Thymus (tissue), 2 donors: ENCODE data around the gene CHMP4A. TPM values are rescaled to one million over a fixed set of nuclear protein-coding genes. Genes with fewer than 3 reads are reported as not detected.

Experiments used
- polyA plus RNA-seq: library from polyadenylated mRNA; stranded (reverse); fragments of 200-250 nt; gene quantifications from one replicate; pipeline ENCODE4 v1.2.3, GENCODE V29; 2013
- total RNA-seq: library from RNA; stranded (reverse); fragments of 120-200 nt; gene quantifications from one replicate; pipeline ENCODE4 v1.2.4, GENCODE V29; 2013
- donor health status: healthy.

CHMP4A gene
- total and polyA plus RNA-seq, 2 donors, result 76.9 to 151 TPM

Other genes starting within 250 kb of the CHMP4A start
Only the 30 nearest of the 34 such genes appear.
- gene CARMIL3, start 161.5 kb downstream of the CHMP4A start, total RNA-seq, result 0.52 TPM
- 0.89 TPM for gene CARMIL3, start 161.5 kb downstream of the CHMP4A start, polyA plus RNA-seq
- gene CPNE6, start 141.9 kb downstream of the CHMP4A start, total RNA-seq, result 0.05 TPM
- gene CPNE6, start 141.9 kb downstream of the CHMP4A start, polyA plus RNA-seq, result 0.34 TPM
- 6.7 TPM for gene PCK2, start 119.2 kb downstream of the CHMP4A start, total RNA-seq
- gene PCK2, start 119.2 kb downstream of the CHMP4A start, polyA plus RNA-seq, result 11.6 TPM
- gene DCAF11, start 98.7 kb downstream of the CHMP4A start, total RNA-seq, result 66.7 TPM
- 36.6 TPM for gene DCAF11, start 98.7 kb downstream of the CHMP4A start, polyA plus RNA-seq
- gene NRL, start 98.5 kb downstream of the CHMP4A start, total RNA-seq, result 3.4 TPM
- gene NRL, start 98.5 kb downstream of the CHMP4A start, polyA plus RNA-seq, result 4.7 TPM
- 0.80 TPM for gene FITM1, start 82.8 kb downstream of the CHMP4A start, total RNA-seq
- 3.5 TPM for gene FITM1, start 82.8 kb downstream of the CHMP4A start, polyA plus RNA-seq
- 280 TPM for gene PSME1, start 77.3 kb downstream of the CHMP4A start, total RNA-seq
- 255 TPM for gene PSME1, start 77.3 kb downstream of the CHMP4A start, polyA plus RNA-seq
- 26.8 TPM for gene EMC9, start 71.9 kb downstream of the CHMP4A start, total RNA-seq
- 40.8 TPM for gene EMC9, start 71.9 kb downstream of the CHMP4A start, polyA plus RNA-seq
- gene PSME2, start 66.9 kb downstream of the CHMP4A start, total RNA-seq, result 387 TPM
- gene PSME2, start 66.9 kb downstream of the CHMP4A start, polyA plus RNA-seq, result 420 TPM
- 44.9 TPM for gene RNF31, start 66.0 kb downstream of the CHMP4A start, total RNA-seq
- gene RNF31, start 66.0 kb downstream of the CHMP4A start, polyA plus RNA-seq, result 105 TPM
- gene IRF9, start 52.2 kb downstream of the CHMP4A start, total RNA-seq, result 117 TPM
- 167 TPM for gene IRF9, start 52.2 kb downstream of the CHMP4A start, polyA plus RNA-seq
- gene REC8, start 41.4 kb downstream of the CHMP4A start, total RNA-seq, result 17.7 TPM
- 47.8 TPM for gene REC8, start 41.4 kb downstream of the CHMP4A start, polyA plus RNA-seq
- gene IPO4, start 24.7 kb downstream of the CHMP4A start, total RNA-seq, result 19.3 TPM
- 12.1 TPM for gene IPO4, start 24.7 kb downstream of the CHMP4A start, polyA plus RNA-seq
- gene TM9SF1, start 18.0 kb downstream of the CHMP4A start, total RNA-seq, result 18.2 TPM
- 12.5 TPM for gene TM9SF1, start 18.0 kb downstream of the CHMP4A start, polyA plus RNA-seq
- gene TSSK4, start 7.8 kb downstream of the CHMP4A start, total RNA-seq, result not detected
- gene TSSK4, start 7.8 kb downstream of the CHMP4A start, polyA plus RNA-seq, result 0.02 TPM
- gene MDP1, start 2.6 kb upstream of the CHMP4A start, total RNA-seq, result 47.9 TPM
- gene MDP1, start 2.6 kb upstream of the CHMP4A start, polyA plus RNA-seq, result 48.8 TPM
- 259 TPM for gene NEDD8, start 18.9 kb upstream of the CHMP4A start, total RNA-seq
- gene NEDD8, start 18.9 kb upstream of the CHMP4A start, polyA plus RNA-seq, result 214 TPM
- gene GMPR2, start 19.4 kb upstream of the CHMP4A start, total RNA-seq, result 67.0 TPM
- 53.6 TPM for gene GMPR2, start 19.4 kb upstream of the CHMP4A start, polyA plus RNA-seq
- 68.8 TPM for gene TINF2, start 29.1 kb upstream of the CHMP4A start, total RNA-seq
- 81.6 TPM for gene TINF2, start 29.1 kb upstream of the CHMP4A start, polyA plus RNA-seq
- gene TGM1, start 49.7 kb upstream of the CHMP4A start, total RNA-seq, result 1.5 TPM
- 41.0 TPM for gene TGM1, start 49.7 kb upstream of the CHMP4A start, polyA plus RNA-seq
- 14.8 TPM for gene RABGGTA, start 58.1 kb upstream of the CHMP4A start, total RNA-seq
- gene RABGGTA, start 58.1 kb upstream of the CHMP4A start, polyA plus RNA-seq, result 40.4 TPM
- gene DHRS1, start 86.3 kb upstream of the CHMP4A start, total RNA-seq, result 10.2 TPM
- 59.6 TPM for gene DHRS1, start 86.3 kb upstream of the CHMP4A start, polyA plus RNA-seq
- 14.9 TPM for gene NOP9, start 86.4 kb upstream of the CHMP4A start, total RNA-seq
- gene NOP9, start 86.4 kb upstream of the CHMP4A start, polyA plus RNA-seq, result 7.9 TPM
- 8.1 TPM for gene CIDEB, start 94.5 kb upstream of the CHMP4A start, total RNA-seq
- gene CIDEB, start 94.5 kb upstream of the CHMP4A start, polyA plus RNA-seq, result 13.4 TPM
- 5.5 TPM for gene LTB4R2, start 96.7 kb upstream of the CHMP4A start, total RNA-seq
- gene LTB4R2, start 96.7 kb upstream of the CHMP4A start, polyA plus RNA-seq, result 6.5 TPM
- 4.4 TPM for gene LTB4R, start 98.0 kb upstream of the CHMP4A start, total RNA-seq
- gene LTB4R, start 98.0 kb upstream of the CHMP4A start, polyA plus RNA-seq, result 73.3 TPM
- 1.9 TPM for gene ADCY4, start 121.6 kb upstream of the CHMP4A start, total RNA-seq
- gene ADCY4, start 121.6 kb upstream of the CHMP4A start, polyA plus RNA-seq, result 17.6 TPM
- gene RIPK3, start 126.5 kb upstream of the CHMP4A start, total RNA-seq, result 10.9 TPM
- gene RIPK3, start 126.5 kb upstream of the CHMP4A start, polyA plus RNA-seq, result 15.2 TPM
- gene NFATC4, start 154.7 kb upstream of the CHMP4A start, total RNA-seq, result 16.6 TPM
- 79.8 TPM for gene NFATC4, start 154.7 kb upstream of the CHMP4A start, polyA plus RNA-seq
- gene NYNRIN, start 185.5 kb upstream of the CHMP4A start, total RNA-seq, result 3.1 TPM
- 4.3 TPM for gene NYNRIN, start 185.5 kb upstream of the CHMP4A start, polyA plus RNA-seq